ACHN (cell line): Measurements from ENCODE around the gene ZCCHC24.

ENCODE experiments used
- DNase-seq: peaks from one replicate; pipeline ENCODE4 v3.0.0-alpha.2; 2015
- in situ Hi-C: cut with HindIII; loops from 2 replicates; pipeline ENCODE4 v1.10.0; 2017; ENCODE audit warnings: low sequenced_read_pairs, low pct_ligation_motif_present, low pct_unique_long_range_greater_than_20kb

ZCCHC24 gene

DNA sequence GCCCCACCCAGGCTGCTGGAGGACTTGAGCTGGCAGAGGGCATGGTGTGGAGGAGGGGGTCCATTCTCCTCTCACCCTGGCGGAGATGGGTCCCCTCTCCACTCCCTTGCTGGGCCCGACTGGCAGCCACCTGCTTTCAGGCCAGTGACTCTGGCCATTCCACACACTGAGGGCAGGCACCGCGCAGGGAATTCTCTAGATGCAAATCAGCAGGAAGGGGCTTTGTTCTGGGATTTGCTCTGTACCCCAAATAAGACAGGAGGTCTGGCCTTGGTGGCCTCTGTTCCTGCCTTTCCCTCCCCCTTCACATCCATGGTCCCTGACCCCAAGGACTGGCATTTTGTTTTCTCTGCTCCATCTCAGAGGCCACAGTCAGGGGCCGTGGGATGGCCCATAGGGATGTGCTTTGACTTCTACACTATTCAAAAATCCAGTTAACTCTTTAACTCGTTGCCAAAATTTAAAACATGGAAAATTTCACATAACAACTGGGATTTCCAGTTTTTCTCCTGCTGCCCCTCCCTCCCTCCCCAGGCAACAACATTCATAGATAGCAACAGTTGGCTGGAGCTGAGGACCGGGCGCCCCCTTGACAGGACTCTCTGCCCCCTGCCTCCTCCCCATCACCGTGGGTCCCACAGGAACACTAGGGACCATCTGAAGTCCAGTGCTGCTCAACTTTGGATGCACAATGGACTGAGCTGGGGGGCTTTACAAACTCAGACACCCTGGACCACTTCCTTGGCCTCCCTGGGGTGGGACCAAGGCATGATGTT, 64.3 kb downstream of the ZCCHC24 start:
- in situ Hi-C loops = no loop called here
- no peak for DNase-seq

DNA sequence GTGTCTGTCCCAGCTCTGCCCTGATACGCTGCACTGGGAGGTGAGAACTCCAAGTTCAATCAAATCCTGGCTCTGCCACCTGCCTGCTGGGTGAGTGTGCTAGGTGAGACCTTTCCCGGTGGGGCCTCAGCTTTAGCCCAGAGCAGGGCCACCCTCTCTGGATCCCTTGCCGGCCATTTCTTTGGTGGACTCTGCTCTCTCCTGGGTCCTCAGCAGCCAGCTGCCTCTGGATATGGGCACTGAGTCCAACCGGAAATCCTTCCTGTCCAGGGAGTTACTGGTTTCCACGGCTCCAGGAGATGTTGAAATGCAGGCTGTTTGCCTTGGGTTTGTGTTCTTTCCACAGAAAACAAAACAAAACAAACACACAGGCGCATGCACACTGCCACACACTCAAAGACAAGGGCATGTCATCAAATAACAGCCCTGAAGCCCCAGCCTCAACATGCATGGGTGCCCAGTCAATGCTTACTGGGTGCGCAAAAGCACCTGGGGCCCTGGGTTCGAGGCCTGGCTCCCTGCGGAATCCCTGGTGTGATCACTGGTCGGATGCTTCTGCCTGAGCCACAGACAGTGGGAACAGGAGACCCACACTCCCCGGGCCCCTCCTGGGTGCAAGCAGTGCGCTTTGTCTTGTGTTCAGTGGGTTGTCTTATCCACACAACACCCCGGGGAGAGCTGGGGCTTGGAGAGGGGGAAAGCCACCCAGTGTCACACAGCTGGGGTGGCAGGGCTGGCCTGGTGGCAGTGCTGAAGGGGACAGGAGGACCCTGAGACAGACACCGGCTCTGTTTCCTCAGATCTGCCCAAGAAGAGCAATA, 65.1 kb downstream of the ZCCHC24 start:
- in situ Hi-C loops = no loop called here
- no peak for DNase-seq

DNA sequence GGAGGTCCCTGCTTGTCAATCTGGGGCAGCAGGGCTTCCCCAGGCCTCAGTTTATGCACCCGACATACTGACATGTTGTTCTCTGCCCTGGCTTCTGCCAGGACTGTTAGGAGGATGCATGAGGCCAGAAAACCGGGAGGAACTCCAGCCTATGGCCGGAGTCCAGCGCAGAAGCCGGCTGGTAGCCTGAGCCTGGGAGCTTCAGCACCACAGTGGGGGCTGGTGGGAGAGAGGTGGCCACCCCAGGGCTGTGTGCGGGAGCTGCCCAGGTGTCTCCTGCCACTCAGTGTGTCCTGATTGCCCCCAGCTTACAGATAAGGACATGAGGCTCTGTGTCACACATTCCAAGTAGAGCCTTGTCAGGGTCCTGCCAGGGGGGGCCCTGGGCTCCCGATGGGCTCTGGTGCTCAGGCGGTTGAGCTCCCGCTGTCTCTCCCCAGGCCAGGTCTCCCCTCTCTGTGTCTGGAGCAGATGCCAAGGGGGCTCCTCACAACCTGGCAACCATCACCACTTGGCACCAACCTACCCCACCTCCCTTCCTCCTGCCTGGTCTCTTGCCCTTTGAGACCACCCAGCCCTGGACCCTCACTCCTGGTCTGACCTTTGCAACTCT, 65.8 kb downstream of the ZCCHC24 start:
- in situ Hi-C loops = no loop called here
- no peak for DNase-seq

DNA sequence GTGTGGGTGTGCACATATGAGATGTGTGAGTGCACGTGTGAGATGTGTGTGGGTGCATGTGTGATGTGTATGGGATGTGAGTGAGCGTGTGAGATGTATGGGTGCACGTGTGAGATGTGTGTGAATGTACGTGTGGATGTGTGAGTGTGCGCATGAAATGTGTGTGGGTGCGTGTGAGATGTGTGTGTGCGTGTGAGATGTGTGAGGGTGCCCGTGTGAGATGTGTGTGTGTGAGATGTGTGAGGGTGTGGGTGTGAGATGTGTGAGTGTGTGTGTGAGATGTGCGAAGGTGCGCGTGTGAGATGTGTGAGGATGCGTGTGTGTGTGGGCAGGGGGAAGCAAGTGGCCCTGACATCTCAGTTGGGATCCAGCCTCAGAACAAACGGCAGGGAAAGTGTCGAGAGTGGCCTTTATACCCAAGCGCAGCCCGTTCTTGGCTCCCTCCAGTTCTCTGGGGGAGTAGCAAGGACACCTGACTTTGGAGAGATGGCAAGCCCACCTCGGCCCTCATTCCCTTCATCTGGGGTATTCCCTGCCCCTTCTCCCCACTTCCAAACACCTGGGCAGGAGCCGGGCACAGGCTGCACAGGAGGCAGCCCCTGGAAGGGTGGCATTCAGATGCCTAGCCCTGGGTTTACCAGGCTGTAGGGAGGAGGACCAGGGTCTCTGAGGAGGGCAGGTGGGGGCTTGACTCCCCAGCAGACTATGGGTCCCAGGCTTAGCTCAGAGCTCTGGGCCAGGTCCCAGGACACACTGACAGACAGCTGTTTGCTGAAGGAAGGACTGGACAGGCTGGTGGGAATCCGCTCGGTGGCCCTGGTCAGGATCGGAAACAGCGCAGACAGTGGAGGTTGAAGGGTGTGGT, 66.5 kb downstream of the ZCCHC24 start:
- DNase-seq = no peak
- in situ Hi-C loops = no loop called here

DNA sequence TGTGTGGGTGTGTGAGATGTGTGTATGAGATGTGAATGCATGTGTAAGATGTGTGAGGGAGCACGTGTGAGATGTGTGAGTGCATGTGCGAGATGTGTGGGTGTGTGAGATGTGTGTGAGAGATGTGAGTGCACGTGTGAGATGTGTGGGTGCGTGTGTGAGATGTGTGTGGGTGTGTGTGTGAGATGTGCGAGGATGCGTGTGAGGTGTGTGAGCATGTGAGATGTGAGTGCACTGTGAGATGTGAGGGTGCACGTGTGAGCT, 67.1 kb downstream of the ZCCHC24 start:
- in situ Hi-C loops = no loop called here
- DNase-seq = no peak

DNA sequence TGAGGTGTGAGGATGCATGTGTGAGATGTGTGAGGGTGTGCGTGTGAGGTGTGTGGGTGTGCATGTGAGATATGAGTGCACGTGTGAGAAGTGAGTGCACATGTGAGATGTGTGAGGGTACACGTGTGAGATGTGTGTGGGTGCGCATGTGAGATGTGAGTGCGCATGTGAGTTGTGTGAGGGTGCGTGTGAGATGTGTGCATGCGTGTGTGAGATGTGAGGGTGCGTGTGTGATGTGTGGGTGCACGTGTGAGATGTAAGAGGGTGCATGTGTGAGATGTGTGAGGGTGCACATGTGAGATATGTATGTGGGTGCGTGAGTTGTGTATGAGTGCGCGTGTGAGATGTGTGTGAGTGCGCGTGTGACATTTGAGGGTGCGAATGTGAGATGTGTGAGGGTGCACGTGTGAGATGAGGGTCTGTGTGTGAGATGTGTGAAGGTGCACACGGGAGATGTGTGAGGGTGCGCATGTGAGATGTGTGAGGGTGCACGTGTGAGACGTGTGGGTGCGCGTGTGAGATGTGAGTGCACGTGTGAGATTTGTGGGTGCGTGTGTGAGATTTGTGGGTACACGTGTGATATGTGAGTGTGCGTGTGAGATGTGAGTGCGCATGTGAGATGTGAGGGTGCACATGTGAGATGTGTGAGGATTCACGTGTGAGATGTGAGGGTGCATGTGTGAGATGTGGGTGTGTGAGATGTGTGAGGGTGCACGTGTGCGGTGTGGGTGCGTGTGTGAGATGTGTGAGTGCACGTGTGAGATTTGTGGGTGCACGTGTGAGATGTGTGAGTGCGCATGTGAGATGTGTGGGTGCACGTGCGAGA, 67.7 kb downstream of the ZCCHC24 start:
- in situ Hi-C loops = no loop called here
- no peak for DNase-seq

DNA sequence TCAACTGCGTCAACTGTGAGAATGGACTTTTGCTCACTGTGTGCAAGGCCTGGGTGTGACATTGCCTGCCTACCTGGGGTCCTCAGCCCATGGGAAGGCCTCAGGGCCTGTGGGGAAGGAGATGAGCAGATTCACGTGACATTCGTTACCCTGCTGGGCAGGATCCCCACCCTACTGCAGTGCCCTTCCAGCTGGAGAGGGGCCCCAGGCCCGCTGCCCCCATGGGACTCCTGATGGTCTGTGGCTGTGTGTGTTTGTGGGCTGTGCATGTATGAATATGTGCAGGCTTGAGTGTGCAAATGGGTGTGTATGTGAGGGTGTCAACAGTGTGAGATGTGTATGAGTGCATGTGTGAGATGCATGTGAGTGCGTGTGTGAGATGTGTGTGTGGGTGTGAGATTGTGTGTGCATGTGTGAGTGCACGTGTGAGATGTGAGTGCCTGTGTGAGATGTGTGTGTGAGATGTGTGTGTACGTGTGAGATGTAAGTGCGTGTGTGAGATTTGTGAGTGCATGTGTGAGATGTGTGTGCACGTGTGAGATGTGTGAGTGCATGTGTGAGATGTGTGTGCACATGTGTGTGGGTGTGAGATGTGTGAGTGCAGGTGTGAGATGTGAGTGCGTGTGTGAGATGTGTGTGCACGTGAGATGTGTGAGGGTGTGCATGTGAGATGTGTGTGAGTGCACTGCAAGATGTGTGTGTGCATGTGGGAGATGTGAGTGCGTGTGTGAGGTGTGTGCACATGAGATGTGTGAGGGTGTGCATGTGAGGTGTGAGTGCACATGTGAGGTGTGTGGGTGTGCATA, 68.5 kb downstream of the ZCCHC24 start:
- no peak for DNase-seq
- in situ Hi-C loops = no loop called here

DNA sequence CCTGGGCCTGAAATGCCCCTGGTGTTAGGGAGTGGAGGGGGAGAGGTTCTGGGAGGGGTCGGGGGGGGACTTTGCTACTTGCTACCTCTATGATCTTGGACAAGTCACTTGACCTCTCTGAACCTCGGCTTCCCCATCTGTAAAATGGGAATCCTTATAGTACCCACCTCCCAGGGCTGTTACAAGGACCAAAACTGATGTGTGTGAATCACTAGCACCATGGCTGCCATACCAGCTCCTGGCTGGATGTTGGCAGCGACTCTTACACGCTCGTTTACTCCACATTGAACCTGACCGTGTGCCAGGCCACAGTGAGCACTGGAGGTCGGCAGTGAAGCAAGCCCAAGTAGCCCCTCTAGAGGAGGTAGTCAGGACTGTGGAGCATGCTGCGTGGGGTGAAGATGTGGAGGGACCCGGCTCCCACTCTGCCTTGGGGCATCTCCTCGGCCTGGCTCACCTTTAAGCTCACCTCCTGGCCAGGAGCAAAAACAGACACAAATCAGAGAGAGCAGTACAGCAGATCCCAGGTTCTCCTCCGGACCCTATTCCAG, 69.3 kb downstream of the ZCCHC24 start:
- no peak for DNase-seq
- in situ Hi-C loops = no loop called here

DNA sequence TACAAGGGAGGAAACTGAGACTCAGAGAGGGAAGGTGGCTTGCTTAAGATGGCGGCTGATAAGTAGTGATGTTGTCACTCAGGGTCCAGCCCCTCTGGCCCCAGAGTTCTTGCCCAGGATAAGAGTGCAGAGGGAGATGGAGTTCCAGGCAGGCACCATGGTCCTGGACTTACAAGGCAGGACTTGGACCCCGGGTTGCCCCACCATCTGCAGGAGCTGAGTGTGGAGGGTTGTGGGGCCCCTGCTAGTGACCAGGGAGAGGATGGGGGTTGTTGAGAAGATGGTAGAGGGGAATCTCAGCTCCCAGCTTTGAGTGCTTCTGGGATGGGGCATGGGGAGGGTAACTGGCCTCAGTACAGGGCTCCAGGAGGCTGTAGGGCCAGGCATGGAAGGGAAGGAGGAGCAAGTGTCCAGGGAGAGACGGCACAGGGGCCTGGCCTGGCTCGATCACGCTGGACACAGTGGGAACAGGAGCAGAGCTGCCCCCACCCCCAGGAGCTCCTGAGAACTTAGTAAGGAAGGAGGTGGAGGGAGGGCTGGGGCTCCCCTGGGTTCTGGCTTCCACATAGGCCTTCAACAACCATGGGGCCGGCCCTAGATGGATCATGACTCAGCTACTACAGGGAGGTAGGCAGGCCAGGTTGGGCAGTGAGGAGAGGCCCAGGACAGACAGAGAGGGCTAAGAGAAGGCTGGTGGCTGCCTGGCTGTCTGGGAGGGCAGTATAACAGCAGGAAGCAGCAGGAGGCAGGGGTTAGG, 69.9 kb downstream of the ZCCHC24 start:
- in situ Hi-C loops = no loop called here

DNA sequence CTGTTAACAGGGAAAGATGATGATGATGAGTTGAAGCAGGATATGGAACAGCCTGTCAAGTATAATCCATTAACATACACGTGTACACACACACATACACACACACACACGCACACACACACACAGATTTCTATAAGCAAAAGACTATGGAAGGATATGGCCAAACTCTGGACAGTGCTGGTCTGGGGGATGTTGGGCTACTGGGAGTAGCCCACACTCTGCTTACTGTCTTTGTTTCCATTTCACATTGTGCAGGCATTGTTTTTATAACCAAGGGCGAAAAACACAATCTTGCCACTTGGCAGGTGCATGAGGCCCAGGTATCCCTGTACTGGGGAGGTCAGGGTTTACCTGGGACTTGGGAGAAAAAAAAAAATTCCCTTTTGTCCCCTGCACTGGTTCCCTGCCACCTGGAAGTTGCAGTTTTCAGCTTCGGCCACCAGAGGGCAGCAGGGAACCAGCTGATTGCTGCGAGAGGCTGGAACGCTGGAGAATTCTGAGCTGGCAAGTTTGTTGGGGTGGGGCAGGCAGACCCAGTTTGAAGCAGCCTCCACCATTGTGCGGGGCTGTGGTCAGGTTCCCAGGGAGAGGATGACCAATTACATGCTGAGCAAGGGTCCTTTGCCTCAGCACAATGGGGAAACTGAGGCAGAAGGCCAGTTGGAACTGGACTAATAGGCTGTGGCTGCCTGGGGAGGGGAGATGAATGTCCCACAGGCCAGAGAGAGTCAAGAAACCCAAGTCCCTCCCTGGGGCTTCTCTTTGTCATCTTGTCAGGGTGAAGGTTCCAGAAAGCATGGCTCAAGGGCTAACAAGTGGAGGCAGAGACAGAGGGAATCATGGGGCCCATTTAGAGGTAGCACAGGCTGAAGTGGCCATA, 70.9 kb downstream of the ZCCHC24 start:
- in situ Hi-C loops = loop anchor here (25.0 kb wide), 1 partner anchor 113 kb away; no protein-coding TSS in a partner anchor
- DNase-seq = peak; percentile 71

More for the DNA sequence above, 69.9 kb downstream of the ZCCHC24 start:
- DNase-seq = no peak

DNA sequence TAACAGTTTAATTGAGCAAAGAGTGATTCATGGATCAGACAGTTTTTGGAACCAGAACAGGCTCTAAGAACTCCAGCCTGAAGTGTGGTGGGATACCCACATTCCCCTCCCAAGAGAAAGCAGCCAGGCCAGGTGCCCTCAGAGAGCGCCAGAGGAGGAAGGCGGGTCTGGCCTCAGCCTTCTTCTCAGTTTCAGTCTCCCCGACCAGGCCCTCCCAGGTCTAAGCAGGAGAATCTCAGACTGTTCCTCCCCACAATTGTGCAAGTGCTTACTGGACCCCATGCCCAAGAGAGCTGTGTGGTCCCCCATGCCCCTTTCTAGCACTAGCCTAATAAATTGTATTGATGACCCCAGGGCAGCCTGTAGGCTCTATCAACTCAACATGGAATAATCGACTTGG, 72.6 kb downstream of the ZCCHC24 start:
- in situ Hi-C loops = loop anchor here (25.0 kb wide), 1 partner anchor 114 kb away; no protein-coding TSS in a partner anchor
- DNase-seq = no peak

DNA sequence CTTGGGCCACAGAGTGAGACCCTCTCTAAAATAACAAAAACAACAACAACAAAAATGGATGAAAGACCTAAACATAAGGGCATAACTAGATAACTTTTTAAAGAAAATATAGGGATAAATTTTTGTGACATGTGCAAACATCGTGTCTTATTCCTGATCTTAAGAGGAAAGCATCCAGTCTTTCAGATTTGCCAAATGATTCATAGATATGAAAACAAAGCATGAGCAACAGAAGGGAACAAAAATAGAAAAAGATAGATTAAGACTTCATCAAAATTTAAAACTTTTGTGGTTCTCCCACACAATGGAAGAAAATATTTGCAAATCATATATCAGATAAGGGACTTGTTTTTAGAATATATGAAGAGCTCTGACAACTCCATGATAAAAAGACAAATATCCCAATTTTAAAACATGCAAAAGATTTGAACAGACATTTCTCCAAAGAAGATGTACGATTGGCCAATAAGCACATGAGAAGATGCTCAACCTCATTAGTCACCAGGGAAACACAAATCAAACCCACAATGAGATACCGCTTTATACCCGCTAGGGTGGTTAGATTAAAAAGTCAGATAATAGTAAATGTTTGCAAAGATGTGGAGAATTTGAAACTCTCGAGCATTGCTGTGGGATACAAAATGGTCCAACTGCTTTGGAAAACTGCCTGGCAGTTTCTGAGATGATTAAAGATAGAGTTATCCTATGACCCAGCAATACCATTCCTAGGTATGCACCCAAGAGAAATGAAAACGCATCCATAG, 77.8 kb downstream of the ZCCHC24 start:
- in situ Hi-C loops = loop anchor here (25.0 kb wide), 1 partner anchor 120 kb away; no protein-coding TSS in a partner anchor
- no peak for DNase-seq

DNA sequence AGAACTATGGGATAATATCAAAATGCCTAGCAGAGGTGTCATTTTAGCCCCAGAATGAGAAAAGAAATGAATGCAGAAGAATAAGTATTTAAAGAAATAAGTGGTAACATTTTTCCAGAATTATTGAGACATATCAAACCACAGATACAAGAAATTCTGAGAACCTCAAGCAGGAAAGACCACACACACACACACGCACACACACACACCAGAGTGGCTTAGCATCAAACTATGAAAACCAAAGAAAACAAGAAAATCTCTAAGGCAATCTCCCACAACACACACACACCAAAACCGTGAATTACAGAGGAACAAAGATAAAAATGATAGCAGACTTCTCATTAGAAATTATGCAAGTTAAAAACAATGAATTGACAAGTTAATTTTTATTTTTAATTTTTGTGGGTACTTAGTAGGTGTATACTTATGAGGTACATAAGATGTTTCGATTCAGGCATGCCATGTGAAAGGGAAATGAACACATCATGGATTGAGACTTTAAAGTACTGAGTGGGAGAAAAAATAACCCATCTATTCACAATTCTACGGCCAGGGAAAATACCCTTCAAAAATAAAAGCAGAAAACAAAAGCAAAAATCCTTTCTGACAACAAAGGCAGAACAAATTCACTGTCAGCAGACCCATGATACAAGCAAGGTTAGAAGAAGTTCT, 83.6 kb downstream of the ZCCHC24 start:
- no peak for DNase-seq
- in situ Hi-C loops = loop anchor here (25.0 kb wide), 1 partner anchor 125 kb away; no protein-coding TSS in a partner anchor
